ENCODE measurements around the gene OR51A2.

Gene OR51A2

DNA sequence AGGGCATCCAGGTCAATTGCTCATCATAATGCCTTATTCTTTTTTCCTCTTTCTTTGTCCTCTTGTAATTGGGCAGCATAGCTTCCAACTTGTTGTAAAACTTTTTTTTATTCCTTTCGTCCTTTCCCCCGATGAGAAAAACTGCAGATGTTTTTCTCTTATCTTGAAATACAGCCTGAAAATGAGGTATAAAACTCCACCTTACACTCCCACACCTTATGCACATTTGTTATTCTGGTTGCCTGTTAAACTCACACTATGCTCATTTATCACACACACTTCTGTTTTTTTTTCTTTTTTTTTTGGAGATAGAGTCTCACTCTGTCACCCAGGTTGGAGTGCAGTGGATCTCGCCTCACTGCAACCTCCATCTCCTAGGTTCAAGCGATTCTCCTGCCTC is 1.9 kb upstream of the OR51A2 start:
- H3K9ac ChIP-seq: no peak overlapping the region

DNA sequence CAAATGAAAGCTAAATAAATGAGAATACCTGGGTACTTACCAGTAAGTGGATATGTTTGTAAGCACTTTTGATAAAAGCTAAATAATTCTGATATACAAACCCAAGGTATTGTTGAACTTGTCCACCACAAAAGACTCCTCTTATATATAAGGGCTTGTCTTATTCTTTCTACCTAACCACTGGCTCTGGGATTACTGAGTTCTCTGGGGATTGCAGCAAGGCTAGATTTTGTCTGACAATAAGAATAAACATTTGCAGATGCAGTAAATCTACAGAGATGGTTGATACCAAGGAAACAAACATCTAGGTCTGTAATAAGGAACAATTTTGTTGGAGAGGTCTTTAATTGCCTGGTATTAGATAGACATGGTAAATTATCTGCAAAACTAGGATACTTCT is 8.0 kb downstream of the OR51A2 start, which contains the start of gene OR51A4:
TSS of gene OR51A4 (minus strand) at position 101 of the 400 bp plus-strand sequence. CDS start 505 bp downstream, outside the sequence.
- H3K4me1 ChIP-seq: no peaks in the 10 kb centered on the region
- no peaks in the 10 kb centered on the region for H3K27me3 ChIP-seq
- H3K4me3 ChIP-seq: no peak within 1 kb of the TSS
- H3K36me3 ChIP-seq: no peaks in the 10 kb centered on the region
- H4K20me1 ChIP-seq: no peaks in the 10 kb centered on the region
- no peak for TF ChIP-seq Cebpa-rat (IDR thresholded peaks at IDR 0.05)
- H3K9ac ChIP-seq: no peak within 1 kb of the TSS
- no peak within 1 kb of the TSS for H3K27ac ChIP-seq
- no peak within 1 kb of the TSS for H3K4me2 ChIP-seq
- H3K9me3 ChIP-seq: no peaks in the 10 kb centered on the region

More for the DNA sequence above, 1.9 kb upstream of the OR51A2 start:
- Histone ChIP-seq H3K4me3 (no peak overlapping the region), H3K27ac (no peak overlapping the region), H4K20me1 (no peaks in the 10 kb centered on the region), H3K9me3 (no peaks in the 10 kb centered on the region), H3K4me1 (no peaks in the 10 kb centered on the region), H3K27me3 (no peaks in the 10 kb centered on the region), H3K4me2 (no peak overlapping the region), H3K36me3 (no peaks in the 10 kb centered on the region)
- TF ChIP-seq Cebpa-rat (IDR thresholded peaks at IDR 0.05): no peak

DNA sequence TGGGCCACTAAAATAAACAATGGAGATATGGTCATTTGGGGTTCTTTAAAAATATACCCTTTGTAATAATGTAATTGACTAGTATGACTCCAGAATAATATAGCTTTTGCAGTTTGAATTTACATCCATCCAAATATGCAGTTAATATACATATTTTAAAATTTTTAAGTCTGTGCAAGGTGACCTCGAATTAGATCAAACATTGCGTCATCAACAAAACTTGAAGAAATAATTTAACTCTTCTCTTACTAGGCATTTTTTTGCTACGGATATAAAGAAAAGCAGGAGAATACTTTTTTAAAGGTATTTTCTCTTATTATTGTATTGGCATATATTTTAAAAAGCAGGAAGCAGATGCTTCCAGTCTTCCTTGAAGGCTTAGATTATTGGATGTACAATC is 18.8 kb downstream of the OR51A2 start:
- no peaks in the 10 kb centered on the region for H3K36me3 ChIP-seq
- no peak overlapping the region for H3K27ac ChIP-seq
- H3K4me2 ChIP-seq: no peak overlapping the region
- no peaks in the 10 kb centered on the region for H4K20me1 ChIP-seq
- no peaks in the 10 kb centered on the region for H3K9me3 ChIP-seq
- H3K27me3 ChIP-seq: no peaks in the 10 kb centered on the region
- no peak overlapping the region for H3K4me3 ChIP-seq
- H3K4me1 ChIP-seq: no peaks in the 10 kb centered on the region
- TF ChIP-seq Cebpa-rat (IDR thresholded peaks at IDR 0.05): no peak; the same call in 1 of the 2 replicates
- no peak overlapping the region for H3K9ac ChIP-seq

DNA sequence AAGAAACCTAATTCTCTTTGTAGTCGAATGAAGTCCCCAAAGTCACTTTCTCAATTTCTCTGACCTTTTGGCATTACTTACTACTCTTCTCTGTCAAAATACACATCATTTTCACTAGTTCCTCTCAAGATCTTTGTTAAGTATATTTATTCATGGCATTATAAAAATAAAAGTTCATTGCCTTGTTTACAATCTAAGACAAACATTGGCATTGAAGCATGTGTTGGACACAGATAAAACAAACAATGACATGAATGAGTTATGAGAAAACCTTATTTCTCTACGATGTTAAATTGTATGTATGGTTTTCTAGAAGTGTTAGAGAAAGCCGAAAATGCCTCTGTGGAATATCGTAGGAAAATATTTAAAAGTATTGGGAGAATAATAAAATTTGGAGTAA is 22.8 kb downstream of the OR51A2 start:
- H3K9ac ChIP-seq: no peak overlapping the region
- no peak overlapping the region for H3K4me2 ChIP-seq
- H3K27ac ChIP-seq: no peak overlapping the region
- H3K4me1 ChIP-seq: no peaks in the 10 kb centered on the region
- no peaks in the 10 kb centered on the region for H3K27me3 ChIP-seq
- H4K20me1 ChIP-seq: no peaks in the 10 kb centered on the region
- H3K9me3 ChIP-seq: no peaks in the 10 kb centered on the region
- no peak for TF ChIP-seq Cebpa-rat (IDR thresholded peaks at IDR 0.05)
- no peaks in the 10 kb centered on the region for H3K36me3 ChIP-seq
- no peak overlapping the region for H3K4me3 ChIP-seq

- H3K4me1 ChIP-seq: no peaks in the 10 kb centered on the region
- no peak overlapping the region for H3K4me3 ChIP-seq
- H3K4me2 ChIP-seq: no peak overlapping the region
- no peak overlapping the region for H3K27ac ChIP-seq
- H4K20me1 ChIP-seq: no peaks in the 10 kb centered on the region
- H3K36me3 ChIP-seq: no peaks in the 10 kb centered on the region
- H3K9me3 ChIP-seq: no peaks in the 10 kb centered on the region
- no peak overlapping the region for H3K9ac ChIP-seq
- no peaks in the 10 kb centered on the region for H3K27me3 ChIP-seq
- TF ChIP-seq Cebpa-rat (IDR thresholded peaks at IDR 0.05): no peak
Measured at GRCh38 chr11:4926608-4927007, 28.9 kb downstream of the OR51A2 start.

DNA sequence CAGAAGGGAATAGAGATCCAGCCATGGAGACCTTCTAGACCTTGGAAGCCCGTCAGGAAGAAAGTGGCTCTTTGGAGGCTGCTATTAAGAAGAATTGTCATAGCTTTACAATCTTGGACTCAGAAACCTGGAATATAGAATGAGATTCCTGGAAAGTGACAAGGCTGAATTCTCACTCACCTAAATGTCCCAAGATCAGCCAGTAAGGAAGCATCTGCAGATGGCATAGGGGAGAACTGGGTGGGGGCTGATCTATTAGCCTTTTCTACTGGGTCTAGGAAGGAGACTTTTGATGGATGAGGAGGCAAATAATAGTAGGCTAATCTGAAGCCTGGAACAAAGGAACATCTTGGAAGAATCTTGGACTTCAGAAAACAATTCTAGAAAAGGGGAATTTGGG is 31.3 kb downstream of the OR51A2 start, which contains the start of gene OR51G1:
TSS of gene OR51G1 (minus strand) at position 101 of the 400 bp plus-strand sequence. CDS start at position 101, 0 bp downstream.
- TF ChIP-seq Cebpa-rat (IDR thresholded peaks at IDR 0.05): no peak
- no peaks in the 10 kb centered on the region for H3K4me1 ChIP-seq
- H3K4me3 ChIP-seq: no peak within 1 kb of the TSS
- no peak within 1 kb of the TSS for H3K27ac ChIP-seq
- H3K9me3 ChIP-seq: no peaks in the 10 kb centered on the region
- no peak within 1 kb of the TSS for H3K9ac ChIP-seq
- H3K36me3 ChIP-seq: no peaks in the 10 kb centered on the region
- H4K20me1 ChIP-seq: no peaks in the 10 kb centered on the region
- no peak within 1 kb of the TSS for H3K4me2 ChIP-seq
- H3K27me3 ChIP-seq: no peaks in the 10 kb centered on the region

DNA sequence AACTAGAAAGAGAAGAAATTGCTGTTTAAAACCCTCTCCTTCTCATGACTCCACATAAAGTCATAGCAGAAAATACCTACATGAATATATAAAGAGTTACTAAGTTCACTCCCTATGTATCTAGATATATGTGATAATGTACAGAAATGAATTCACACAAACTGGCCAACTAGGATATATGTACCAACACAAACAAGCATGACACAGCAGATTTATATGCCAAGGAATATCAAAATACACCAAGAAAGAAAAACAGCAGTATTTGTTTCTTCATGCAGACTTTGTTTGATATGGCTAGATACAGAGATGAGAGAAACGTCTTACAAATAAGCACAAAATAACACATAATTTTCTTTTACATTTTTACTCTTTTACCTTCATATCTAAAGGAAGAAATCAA is 33.2 kb downstream of the OR51A2 start:
- no peaks in the 10 kb centered on the region for H3K27me3 ChIP-seq
- no peaks in the 10 kb centered on the region for H3K4me1 ChIP-seq
- no peak overlapping the region for H3K4me3 ChIP-seq
- H3K36me3 ChIP-seq: no peaks in the 10 kb centered on the region
- no peak overlapping the region for H3K27ac ChIP-seq
- TF ChIP-seq Cebpa-rat (IDR thresholded peaks at IDR 0.05): no peak
- no peaks in the 10 kb centered on the region for H3K9me3 ChIP-seq
- H3K9ac ChIP-seq: no peak overlapping the region
- H3K4me2 ChIP-seq: no peak overlapping the region
- no peaks in the 10 kb centered on the region for H4K20me1 ChIP-seq

DNA sequence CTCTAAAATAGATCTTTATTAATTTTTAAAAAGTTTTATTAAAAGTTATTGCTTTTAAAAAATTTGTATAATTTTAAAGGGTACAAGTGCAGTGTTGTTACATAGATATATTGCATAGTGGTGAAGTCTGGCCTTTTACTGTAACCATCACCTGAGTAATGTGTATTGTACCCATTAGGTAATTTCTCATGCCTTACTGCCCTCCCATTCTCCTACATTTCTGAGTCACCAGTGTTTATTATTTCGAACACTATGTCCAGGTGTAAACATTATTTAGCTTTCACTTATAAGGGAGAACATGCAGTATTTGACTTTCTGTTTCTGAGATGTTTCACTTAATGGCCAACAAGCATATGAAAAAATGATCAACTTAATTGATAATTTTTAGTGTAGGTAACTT is 33.7 kb downstream of the OR51A2 start:
- Histone ChIP-seq H3K27me3 (no peaks in the 10 kb centered on the region), H3K9ac (no peak overlapping the region), H3K9me3 (no peaks in the 10 kb centered on the region), H3K27ac (no peak overlapping the region), H3K4me1 (no peaks in the 10 kb centered on the region), H3K4me2 (no peak overlapping the region), H3K4me3 (no peak overlapping the region), H4K20me1 (no peaks in the 10 kb centered on the region), H3K36me3 (no peaks in the 10 kb centered on the region)
- no peak for TF ChIP-seq Cebpa-rat (IDR thresholded peaks at IDR 0.05)

DNA sequence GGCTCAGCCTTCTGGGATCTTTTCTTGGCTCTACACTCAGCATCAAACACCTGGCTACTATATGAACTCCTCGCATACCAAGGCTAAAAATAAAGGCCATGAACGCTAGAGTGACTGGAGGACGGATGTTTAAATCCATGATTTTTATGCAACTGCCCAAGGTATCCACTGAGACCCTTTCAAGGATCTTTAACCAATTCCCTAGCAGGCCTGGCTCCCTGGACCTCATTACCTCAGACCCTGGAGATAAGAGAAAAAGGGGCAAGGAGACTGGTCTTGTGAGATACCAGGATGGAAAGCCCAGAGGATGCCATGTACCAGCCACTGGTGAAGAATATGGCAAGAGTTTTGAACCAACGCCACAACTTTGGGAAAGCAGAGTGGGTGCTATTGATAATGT is 36.3 kb downstream of the OR51A2 start, which contains the start of gene OR51G2:
TSS of gene OR51G2 (minus strand) at position 101 of the 400 bp plus-strand sequence. CDS start 3,687 bp downstream, outside the sequence.
- no peak for TF ChIP-seq Cebpa-rat (IDR thresholded peaks at IDR 0.05)
- Histone ChIP-seq H3K4me1 (no peaks in the 10 kb centered on the region), H3K27me3 (no peaks in the 10 kb centered on the region)

DNA sequence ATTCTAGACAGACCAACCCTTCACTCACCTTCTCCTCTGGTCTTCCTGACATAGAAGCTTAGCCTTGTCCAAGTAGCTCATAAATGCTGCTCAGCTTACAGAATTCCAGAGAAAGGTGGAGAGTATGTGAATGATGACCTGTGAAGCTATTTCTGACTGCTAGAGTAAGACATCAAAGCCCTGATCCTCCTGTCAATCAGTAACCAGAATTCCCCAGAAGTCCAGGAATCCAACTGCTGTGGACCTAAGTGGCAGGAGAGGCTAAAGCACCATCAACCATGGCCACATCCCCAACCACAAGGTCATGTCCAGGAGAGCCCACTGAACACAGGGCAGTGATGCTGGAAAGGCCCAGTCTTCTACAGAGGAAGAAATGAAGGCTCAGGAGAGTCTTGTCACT is 38.9 kb downstream of the OR51A2 start:
- no peaks in the 10 kb centered on the region for H3K27me3 ChIP-seq
- H4K20me1 ChIP-seq: no peaks in the 10 kb centered on the region
- H3K4me2 ChIP-seq: no peak overlapping the region
- H3K36me3 ChIP-seq: no peaks in the 10 kb centered on the region
- no peaks in the 10 kb centered on the region for H3K4me1 ChIP-seq
- H3K27ac ChIP-seq: no peak overlapping the region
- no peak overlapping the region for H3K9ac ChIP-seq
- no peak for TF ChIP-seq Cebpa-rat (IDR thresholded peaks at IDR 0.05)
- no peaks in the 10 kb centered on the region for H3K9me3 ChIP-seq
- H3K4me3 ChIP-seq: no peak overlapping the region

More for the DNA sequence above, 36.3 kb downstream of the OR51A2 start, which contains the start of gene OR51G2:
- Histone ChIP-seq H3K4me3 (no peak within 1 kb of the TSS), H3K27ac (no peak within 1 kb of the TSS), H3K9me3 (no peaks in the 10 kb centered on the region), H4K20me1 (no peaks in the 10 kb centered on the region), H3K4me2 (no peak within 1 kb of the TSS), H3K36me3 (no peaks in the 10 kb centered on the region), H3K9ac (no peak within 1 kb of the TSS)

Data from BLaER1 (cell line).